ENCODE measurements around the gene SSRP1. TPM values are rescaled to one million over a fixed set of nuclear protein-coding genes. Genes with fewer than 3 reads are reported as not detected.
A peak's percentile ranks its signal among the peaks of the same experiment; 100 is the strongest.

SSRP1 gene
- polyA plus RNA-seq, 1 donor, result 90.6 TPM

DNA sequence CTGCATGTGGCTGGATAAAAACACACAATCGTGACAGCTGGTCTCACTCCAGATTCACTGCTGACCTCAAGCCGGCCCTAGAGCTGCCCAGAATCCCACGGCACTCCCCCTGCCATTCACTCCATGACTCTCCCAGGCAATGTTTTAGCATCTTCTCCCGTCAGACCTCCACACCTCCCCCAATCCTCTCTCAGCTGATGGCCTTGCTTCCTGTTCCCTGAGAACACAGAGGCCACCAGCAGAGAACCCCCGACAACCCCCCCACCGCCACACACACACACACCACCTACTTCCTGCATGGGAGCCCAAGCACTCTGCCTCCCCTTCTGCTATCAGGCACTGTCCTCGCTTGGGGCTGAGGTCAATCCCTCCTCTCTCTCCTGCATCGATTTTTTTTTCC, 20.2 kb downstream of the SSRP1 start:
- DNase-seq, result no peak

- DNase-seq, result no peak
These were observed 21.3 kb downstream of the SSRP1 start for GRCh38 chr11:57314221-57314973.

DNA sequence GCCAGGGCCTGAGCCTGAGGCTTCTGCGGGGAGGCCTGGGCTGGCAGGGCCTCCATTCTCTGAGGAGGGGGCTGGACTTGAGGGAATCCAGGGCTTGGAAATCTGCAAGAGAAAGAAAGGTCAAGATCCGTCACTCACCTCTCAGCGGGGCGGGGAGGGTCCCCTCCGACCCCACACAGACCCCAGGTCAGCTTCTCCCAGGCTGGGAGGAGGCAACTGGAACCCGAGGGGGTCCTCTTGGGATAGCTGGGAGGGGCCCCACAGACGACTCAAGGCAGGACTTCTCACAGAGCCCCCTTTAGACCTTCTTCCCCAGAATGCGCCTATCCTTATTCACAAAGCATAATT, 21.9 kb downstream of the SSRP1 start:
- DNase-seq, result no peak

- DNase-seq, result no peak
These were observed 22.5 kb downstream of the SSRP1 start for GRCh38 chr11:57313071-57313787.

DNA sequence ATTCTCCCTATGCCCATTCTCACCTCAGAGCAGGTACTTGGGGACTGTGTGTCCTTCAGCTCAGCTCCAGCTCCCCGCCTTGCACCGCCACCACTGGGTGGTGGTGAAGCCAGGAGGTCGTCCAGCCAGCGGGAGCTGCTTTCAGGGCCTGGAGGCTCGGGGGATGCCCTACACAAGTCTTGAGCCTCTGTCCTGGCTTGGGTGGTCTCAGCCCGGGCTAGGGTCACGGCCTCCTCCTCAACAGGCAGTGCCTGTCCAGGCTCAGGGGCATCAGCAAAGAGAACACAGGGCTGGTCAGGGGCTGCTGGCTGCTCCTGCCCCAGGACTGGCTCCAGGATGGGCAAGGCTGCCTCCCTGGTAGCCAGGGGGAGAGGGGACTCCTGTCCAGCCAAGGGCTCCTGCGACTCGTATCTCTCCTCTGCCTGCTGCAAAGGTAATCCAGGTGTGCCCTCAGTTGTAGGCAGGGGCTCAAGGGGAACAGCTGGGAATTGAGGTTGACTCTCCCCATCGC, 23.1 kb downstream of the SSRP1 start:
- no peak for DNase-seq

- peak; percentile 82 for DNase-seq
These were observed 24.4 kb downstream of the SSRP1 start for GRCh38 chr11:57311109-57311936.

- DNase-seq, result no peak
These were observed 25.0 kb downstream of the SSRP1 start for GRCh38 chr11:57310630-57311086.

- no peak for DNase-seq
These were observed 25.6 kb downstream of the SSRP1 start for GRCh38 chr11:57310091-57310490.

GRCh38 chr11:57309106-57310059, 26.3 kb downstream of the SSRP1 start:
- no peak for DNase-seq

- no peak for DNase-seq
These were observed 27.1 kb downstream of the SSRP1 start for GRCh38 chr11:57308426-57309060.

DNA sequence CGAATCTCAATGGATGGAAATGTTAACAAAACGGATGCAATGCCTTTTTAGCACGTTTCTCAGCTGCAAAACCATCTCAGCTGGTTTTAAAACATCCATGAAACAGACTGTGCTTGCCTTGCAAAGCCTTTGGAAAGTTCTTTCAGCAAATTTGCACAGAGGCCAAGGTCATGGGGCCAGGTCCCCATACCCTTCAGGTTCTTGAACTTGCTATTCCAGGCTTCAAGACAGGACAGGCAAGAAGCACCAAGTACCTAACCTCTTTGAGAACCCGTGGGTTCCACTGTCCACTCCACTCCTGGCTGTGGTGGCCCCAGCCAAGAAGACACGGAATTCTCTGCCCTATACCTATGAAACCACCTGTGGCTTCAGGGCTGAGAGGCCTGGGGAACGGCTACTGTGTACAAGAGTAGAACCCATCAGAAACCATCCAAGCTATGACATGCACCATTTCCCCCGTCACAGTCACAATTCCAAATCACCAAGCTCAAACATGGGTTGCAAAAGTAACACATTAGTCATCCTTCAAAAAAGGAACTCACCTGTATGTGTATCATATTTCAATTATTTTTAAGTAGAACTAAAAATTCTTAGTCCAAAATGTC, 27.9 kb downstream of the SSRP1 start:
- DNase-seq, result no peak

DNA sequence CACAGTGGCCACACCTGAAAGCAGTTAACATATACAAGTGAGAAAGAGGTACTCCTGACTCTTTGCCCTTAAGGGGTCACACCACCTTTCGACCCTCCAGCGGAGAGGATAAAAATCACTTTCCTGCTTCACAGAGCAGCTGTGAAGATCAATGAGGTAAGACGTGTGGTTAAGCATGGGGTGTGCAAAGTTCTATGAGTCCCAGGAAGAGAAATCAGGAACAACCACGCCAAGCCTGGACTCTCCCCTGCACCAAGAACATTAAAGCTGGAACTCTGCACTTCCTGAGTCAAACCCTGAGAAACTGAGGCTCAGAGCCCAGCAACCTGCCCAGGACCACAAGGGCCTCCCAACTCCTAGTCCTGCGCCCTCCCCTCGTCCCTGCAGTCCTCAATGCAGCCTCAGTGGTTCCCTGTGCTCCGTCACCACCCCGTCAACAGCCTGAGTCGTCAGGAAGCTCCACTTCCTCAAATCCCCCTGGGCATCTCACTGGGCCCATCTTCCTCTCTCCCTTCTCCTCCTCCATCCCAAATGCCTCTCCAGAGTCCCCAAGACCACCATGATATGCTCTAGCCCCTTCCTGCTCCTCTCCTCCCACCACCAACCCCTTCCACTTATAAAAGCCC, 28.6 kb downstream of the SSRP1 start:
- no peak for DNase-seq

- DNase-seq, result no peak
These were observed 29.4 kb downstream of the SSRP1 start for GRCh38 chr11:57306161-57306876.

GRCh38 chr11:57305523-57305922, 30.2 kb downstream of the SSRP1 start:
- no peak for DNase-seq

DNA sequence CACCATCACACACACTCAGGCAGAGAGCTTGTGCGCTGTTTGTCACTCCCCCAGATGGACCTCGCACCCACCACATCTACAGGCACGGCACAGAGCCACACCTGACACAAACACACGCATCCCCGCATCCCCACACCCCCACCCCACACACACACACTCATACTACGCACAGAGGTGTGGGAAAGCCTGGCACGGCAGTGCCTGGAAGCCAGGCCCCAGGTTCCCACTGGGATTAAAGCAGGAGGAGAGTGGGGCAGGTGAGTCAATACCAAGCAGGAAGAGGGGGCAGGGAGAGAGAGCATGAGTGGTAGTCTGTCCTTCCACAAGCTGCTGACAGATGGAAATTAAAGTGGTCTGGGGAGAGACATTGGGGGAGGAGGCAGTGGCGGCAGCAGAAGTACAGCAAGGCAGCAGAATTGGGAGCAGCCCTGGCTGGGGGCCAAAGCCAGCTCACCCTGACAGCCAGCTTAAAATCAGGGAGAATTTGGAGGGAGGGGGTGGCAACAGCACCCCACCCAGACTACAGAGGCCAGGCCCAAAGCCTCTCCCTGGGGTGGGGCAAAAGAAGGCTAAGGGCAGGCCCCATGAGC, 31.6 kb downstream of the SSRP1 start:
- DNase-seq, result no peak

- DNase-seq, result no peak
These were observed 32.3 kb downstream of the SSRP1 start for GRCh38 chr11:57303280-57303989.

DNA sequence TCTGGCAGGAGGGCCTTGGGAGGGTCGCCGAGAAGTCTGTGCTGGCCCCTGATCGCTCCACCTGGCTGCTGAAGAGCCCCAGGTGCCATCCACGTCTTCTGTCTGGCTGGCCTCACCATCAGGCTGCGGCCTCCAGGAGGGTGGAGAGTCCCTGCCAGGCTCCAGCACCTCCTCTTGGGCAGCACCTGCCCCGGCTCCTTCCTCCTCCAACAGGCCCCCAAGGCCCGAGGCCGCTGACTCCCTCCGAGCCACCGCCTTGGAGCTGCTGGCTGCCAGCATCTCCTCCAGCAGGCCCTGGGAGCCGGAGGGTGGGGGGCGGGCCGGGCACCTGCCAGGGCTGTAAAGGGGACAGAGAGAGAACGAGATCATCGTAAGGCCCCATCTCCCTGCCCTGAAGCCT, 33.2 kb downstream of the SSRP1 start:
- no peak for DNase-seq

DNA sequence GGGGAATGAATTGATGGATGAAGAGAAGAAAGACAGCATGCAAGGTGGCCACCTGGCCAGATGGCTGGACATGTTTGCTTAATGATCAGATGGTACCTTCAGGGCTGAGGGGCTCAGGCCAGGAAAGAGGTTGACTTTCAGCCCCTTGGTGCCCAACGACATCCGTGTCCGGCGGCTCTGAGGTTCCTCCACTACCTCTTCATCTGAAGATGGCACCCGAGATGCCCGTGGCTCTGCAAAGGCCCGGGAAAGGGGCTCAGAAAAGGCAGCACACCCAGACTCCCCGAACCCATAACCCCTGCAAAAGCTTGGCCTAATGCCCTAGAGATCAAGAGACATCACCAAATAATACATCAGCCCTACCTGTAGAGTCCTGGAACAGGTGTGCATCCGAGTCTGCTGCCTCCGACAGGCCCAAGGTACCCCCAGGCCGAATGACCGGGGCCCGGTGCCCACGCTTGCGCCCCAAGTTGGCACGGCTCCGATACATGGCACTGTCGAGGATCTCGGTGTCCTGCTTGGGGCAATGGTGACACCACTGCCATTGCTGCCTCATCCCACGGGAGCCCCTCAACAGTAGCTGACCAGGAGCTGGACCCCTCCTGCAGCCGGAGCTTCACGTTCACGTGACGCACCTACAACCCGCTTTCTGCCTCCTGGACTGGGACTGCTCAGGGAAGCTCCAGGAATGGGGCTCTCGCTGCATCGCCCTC, 33.8 kb downstream of the SSRP1 start:
- no peak for DNase-seq
